Urothelium cell line (cell line): ENCODE measurements around the gene CMC2.

Experiments
- DNase-seq: peaks from one replicate; pipeline ENCODE4 v3.0.0; 2011; ENCODE audit warnings: low spot score, mixed read lengths
- FAIRE-seq: peaks from 2 replicates; lab custom pipeline; 2011; peaks lifted over from hg19 to GRCh38; lab: Jason Lieb, UNC

CMC2 gene

DNA sequence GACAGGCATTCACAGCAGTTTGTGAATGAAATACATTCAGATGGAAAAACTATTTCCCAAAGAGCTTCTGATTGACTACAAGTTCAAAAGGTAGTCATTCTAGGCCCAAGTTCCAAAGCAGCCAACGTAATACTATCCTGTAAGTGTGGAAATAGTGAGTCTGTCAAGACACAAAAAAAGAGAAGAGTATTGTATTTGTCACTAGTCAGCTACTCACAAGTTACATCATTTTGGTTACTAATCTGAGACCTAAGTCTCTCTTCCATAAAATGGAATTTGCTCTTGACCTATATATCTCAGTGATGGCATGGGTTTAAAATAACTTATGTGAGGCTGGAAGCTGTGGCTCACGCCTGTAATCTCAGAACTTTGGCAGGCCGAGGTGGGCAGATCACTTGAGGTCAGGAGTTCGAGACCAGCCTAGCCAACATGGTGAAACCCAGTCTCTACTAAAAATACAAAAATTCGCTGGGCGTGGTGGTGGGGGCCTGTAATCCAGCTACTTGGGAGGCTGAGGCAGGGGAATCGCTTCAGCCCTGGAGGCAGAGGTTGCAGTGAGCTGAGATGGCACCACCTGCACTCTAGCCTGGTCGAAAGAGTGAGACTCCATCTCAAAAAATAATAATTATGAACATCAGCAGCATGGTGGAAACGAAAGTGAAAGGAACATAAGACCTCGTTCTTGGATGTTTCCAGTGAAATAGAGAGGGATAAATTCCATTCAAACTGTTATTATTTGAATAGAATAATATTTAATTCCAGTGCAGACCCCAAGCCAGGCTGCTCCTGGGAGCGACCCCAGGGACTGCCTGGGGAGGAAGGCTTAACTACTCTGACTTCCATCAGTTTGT is 2.9 kb downstream of the CMC2 start:
- DNase-seq = no peak
- FAIRE-seq = no peak

DNA sequence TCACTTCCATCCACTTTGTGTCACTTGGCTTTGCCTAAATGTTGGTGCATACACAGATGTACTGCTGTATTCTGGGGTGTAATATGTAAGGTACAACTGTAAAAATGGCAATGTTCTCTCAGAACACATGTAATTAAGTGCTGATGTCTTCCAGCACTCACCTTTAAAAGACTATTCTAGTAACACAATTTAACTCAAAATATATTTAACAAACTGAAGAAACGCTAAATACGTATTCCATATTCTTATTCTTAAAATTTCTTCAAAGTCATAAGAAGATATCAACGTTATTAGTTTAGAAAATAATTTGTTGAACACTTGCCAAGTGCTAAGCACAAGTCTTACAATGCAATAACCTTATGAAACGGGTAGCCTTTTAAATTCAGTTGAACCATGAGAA is 3.6 kb downstream of the CMC2 start:
- no peak for FAIRE-seq
- no peak for DNase-seq

DNA sequence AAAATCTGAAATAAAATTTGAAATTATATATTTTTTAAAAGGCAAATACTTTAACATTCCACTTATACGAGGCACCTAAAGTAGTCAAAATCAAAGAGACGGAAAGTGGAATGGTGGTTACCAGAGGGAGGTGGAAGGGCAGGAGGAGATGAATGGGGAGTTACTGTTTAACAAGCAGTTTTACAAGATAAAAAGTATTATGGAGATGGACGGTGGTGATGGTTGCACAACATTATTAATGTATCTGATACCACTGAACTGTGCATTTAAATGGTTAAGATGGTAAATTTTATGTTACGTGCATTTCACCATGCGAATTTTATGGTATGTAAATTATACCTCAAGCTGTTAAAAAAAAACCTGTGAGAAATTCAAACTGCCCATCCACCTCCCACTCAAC is 5.4 kb downstream of the CMC2 start:
- FAIRE-seq (no peak), DNase-seq (no peak)

DNA sequence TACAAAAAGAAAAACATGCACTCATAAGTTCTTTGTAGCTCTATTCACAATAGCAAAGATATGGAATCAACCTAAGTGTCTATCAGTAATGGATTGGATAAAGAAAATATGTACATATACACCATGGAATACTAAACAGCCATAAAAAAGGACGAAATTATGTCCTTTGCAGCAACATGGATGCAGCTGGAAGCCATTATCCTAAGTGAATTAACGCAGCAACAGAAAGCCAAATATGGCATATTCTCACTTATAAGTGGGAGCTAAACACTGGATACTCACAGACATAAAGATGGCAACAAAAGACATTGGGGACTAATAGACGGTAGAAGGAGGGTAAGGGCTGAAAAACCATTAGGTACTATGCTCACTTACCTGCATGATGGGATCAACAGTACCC is 5.8 kb downstream of the CMC2 start:
- no peak for DNase-seq
- no peak for FAIRE-seq

DNA sequence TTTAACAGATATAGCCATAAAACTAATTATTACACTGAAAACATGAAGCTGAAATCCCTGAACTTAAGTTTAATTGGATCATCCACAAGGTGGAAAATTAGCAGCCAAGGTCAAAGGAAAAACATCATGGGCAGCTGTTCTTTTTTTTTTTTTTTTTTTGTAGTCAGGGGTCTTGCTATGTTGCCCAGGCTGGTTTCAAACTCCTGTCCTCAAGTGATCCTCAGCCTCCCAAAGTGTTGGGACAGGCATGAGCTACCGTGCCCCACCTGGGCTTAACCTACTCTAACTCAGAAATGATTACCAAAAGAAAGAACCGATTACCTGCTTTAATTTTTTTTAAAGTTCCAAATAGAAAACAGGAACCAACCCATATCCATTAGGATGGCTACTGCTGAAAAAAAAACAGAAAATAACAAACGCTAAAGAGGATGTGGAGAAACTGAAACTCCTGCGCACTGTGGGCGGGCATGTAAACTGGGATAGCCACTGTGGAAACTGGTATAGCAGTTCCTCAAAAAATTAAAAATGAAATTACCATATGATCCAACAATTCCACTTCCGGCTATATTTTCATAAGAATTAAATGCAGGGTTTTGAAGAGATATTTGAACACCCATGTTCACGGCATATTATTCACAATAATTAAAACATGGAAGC is 8.6 kb downstream of the CMC2 start:
- DNase-seq (no peak), FAIRE-seq (no peak)

DNA sequence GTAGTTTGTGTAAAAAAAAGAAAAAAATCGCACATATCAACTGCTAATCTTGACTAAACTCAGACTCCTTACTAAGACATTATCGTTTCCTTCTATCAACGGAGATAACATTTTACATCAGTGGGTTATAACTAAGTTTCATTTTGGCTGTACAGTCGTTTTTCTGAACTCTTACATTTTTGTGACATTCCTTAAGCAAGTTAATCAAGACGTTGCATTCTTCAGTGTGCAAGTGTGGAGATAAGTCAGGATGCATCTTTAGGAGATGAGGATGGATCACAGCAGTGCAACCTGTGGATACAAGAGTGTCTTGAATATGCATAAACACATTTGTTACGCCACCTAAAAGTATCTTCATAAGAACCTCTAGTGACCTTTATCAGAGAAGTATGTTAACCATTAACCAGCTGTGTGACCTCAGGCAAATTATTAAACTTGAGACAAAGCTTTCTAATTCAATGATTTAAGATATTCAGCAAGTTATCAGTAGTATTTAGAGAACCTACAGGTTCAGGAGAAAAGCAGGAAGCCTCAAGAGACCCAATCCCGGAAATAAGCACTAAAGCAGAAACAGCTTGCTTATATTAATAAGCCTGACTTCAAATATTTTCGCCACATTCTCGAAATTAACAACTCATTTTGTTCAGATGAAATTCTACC is 9.4 kb downstream of the CMC2 start:
- FAIRE-seq = no peak
- DNase-seq = no peak

DNA sequence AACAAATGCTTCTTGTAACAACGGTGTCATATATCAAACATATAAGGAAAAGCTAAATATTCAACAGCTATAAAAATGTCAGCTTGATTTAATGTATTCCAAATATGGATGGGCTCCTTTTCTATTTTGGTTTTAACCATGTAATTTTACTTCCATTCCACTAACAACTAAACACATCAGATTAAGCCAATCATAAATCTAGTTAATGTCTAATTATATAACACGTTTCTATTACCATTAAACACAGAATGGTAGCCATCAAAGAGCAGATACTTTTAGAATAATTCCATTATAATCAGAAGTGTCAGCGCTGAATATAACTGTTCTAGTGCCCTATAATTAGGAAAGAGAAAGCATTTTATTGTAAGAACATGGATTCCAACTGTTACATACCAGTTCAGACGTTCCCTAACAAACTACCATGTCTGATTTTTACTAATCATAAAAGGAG is 10.0 kb downstream of the CMC2 start:
- DNase-seq (no peak), FAIRE-seq (no peak)

DNA sequence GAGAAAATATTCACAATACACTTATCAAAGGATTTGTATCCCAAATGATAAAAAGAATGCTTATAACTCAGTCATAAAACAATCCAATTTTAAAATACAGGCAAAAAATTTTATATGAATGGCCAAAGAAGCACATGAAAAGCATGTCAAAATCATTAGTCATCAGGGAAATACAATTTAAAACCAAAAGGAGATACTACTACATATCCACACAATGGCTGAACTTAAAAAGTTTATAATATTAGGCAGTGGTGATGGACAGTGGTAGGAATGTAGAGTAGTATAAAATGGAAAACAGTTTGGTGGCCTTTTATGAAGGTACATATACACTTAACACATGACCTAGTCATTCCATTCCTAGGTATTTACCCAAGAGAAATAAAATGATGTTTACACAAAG is 12.2 kb downstream of the CMC2 start:
- no peak for FAIRE-seq
- no peak for DNase-seq

DNA sequence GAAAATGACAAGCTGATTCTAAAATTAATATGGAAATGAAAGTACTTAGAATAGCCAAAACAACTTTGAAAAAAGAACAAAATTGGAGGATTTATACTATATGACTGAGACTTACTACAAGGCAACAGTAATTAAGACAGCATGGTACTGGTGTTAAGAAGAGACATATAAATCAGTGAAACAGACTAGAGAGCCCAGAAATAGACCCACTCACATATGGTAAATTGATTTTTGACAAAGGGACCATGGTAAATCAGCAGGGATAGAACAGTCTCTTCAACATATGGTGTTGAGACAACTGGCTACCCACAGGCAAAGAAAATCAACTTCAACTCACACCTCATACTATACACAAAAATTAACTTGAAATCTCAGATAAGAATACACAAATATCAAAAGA is 12.9 kb downstream of the CMC2 start:
- FAIRE-seq (no peak), DNase-seq (no peak)

DNA sequence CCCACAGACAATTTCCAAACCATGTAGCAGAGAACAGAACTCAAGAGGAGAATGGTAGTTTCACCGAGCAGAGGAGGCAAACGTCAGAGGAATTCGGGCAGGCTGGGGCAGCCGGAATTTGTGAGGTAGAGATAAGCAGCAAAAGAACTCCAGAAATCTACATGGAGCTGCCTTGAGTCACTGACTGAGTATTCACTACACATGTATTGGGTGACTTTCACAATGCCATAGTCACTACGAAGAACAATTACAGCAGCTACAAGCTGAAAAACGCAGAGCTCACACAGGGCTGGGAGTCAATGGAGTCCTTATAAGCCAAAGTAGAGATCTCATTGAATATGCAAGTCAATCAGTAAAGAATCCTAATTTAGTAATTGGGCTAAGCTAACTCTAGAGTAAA is 13.4 kb downstream of the CMC2 start:
- FAIRE-seq (no peak), DNase-seq (no peak)

DNA sequence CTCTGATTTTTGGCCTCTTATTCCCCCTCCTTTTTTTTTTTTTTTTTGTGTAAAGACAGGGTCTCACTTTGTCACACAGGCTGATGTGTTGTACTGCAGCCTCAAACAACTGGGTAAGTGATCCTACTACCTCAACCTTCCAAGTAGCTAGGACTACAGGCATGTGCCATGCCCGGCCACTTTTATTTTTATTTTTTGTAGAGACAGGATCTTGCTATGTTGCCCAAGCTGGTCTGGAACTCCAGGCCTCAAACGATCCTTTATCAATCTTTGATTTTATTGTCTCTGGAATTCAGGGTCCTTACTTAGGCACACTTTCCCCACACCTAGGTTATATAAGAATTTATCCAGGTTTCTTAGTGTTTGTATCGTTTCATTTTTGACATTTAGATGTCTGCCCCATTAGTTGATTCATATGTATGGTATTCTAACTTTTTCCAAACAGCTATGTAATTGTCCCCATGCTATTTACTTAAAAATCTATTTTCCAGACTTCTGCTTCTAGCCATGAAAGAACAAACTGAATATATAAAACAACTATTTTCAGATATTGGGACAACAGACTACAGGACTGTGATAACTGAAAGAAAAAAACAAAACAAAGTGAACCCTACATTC is 13.9 kb downstream of the CMC2 start:
- no peak for FAIRE-seq

DNA sequence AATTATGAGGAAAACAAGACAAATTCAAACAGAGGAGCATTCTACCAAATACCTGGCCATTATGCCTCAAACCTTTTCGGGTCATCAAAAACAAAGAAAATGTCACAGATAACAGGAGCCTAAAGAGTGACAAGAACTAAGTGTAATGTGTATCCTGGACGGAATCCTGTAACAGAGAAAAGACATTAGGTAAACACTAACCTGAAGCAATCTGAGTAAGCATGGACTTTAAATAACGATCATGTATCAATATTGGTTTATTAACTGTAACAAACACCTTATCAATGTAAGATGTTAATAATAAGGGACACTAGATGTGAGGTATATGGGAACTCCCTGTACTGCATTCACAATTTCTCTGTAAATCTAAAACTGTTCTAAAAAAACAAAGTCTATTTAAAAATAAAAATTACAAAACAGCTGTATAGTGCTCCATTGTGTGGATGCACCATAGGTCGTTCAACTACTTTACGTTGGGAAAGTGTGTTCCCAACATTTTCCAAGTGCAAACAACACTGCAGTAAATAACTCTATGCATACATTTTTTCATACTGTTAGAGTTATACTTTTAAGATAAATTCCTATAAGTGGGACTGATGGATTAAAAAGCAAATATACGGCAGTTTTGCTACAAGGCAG is 14.8 kb downstream of the CMC2 start:
- no peak for FAIRE-seq

More for the DNA sequence above, 13.9 kb downstream of the CMC2 start:
- DNase-seq = no peak

DNA sequence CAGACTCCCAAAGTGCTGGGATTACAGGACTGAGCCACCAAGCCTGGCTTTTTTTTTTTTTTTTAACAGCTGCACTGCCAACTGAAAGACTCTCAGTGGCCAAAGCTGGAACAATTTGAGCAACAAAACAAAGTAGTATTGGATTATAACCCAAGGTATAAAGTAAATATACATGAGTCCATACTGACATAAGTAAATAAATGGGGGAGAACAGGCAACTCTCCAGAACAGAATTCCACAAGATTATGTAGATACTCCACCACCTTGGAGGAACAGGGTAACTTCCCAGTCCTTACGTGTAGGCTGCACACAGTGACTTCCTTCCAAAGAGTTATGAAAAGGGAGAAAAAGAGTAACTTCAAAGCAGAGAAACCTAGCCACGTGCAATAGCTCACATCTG is 15.7 kb downstream of the CMC2 start:
- no peak for FAIRE-seq
- DNase-seq = no peak

More for the DNA sequence above, 14.8 kb downstream of the CMC2 start:
- no peak for DNase-seq

DNA sequence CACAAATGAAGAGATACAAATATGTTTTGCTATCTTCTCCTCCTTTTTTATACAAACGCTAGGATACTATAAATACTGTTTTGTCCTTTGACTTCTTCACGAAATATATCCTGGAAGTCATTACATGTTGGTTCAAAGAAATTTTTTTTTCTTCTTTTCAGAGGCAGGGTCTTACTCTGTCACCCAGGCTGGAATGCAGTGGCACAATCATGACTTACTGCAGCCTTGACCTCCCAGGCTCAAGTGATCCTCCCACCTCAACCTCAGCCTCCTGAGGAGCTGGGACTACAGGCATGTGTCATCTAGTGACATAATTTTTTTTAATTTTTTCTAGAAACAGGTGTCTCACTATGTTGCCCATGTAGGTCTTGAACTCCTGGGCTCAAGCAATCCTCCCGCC is 16.1 kb downstream of the CMC2 start:
- FAIRE-seq = no peak
- no peak for DNase-seq

DNA sequence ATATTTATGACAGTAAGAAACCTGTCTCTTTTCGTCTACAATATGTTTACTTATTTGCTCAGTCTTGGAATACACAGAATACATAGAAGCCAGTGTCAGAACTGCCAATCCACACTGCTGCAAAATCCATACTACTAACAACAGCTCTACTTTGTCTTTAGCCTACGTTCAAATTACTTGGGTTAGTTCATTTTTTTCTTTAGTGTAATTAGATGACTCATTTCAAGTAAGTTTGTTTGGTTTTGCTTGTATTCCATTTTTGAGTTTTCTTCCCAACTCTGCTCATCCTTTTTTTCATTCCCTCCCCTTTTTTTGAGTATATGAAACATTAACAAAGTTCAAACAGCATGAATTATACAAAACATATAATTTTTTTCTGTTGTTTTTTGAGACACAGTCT is 16.9 kb downstream of the CMC2 start:
- no peak for DNase-seq
- no peak for FAIRE-seq

DNA sequence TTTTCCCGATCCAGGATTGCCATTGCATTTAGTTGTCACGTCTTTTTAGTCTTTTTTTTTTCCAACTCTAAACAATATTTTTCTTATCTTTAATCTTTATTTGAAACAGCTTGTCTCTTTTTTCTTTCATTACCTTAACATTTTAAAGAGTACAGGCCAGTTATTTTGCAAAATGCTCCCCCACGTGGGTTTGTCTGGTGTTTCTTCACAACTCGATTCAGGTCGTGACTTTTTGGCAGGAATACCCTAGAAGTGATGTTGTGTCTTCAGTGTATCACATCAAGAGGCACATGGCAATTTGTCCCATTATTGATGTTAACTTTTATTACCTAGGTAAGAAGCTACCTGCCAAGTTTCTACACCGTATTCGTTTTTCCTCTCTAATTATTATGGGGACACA is 17.9 kb downstream of the CMC2 start:
- no peak for DNase-seq
- FAIRE-seq = no peak

DNA sequence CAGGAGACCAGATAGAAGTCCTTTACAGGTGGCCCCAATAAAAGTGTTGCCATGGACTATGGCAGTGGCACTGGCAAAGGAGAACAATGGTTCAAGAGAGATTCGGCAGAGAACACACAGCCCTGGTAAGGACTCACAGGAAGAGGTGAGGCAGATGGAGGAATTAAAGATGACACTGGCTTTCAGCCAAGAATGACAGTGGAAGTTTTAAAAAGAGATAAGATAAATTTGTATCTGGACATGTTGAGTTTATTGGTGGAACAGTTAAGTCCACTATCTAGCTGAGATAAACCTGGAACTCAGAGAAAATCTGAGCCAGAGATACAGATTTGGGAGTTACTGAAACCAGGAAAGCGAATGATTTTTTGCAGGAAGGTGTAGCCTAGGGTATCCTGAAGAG is 20.1 kb downstream of the CMC2 start:
- FAIRE-seq (no peak), DNase-seq (no peak)

DNA sequence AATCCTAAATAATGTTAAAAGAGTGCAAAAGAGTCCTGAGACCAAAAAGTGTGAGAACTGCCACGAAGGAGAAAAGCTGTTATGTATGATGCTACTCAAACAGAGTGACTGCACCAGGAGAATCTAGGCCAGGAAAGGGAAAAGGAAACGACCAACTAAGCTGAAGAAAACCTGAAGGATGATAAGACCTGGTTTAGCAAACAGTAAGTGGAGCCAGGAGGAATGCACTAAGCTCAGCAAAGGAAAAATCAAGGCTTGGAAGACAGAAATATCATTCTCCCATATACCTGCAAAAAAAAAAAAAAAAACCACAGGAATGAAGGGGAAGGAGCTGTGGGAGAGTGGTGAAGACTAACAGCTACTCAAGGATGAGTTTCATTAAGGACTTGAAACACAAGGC is 21.1 kb downstream of the CMC2 start:
- no peak for FAIRE-seq

DNA sequence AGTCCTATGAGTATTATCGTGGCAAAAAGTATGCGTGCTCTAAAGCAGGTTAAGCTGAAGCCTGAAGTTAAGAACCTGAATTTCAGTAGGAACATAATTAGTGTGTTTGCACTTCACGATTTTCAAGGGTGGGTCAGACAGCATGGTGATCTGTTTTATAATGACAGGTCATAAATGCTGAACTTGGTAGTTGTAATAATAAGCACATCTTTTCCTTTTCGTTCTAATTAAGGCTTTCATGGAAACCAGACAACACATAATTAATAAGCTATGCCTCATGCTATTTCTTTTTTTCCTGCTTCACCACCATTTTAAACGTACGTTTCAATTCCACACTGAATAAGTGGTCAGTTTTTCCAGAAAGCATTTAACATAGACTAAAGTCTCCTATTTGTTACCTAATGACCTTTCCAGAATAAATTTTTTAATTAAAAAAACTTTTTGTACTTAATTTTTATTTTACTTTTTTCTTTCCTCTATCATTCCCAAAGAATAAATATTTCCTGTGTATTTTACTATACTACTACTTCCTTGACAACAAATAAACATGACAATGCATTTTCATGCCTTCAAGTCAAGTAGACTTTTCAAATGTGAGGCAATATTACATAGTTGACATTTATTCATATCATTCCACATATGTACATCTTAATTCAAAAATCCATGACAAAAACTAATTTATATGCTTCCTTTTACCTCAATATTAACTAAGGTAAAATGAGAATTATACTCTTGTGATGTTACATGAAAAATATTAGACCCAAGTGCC is 22.4 kb downstream of the CMC2 start:
- FAIRE-seq (no peak), DNase-seq (no peak)

More for the DNA sequence above, 21.1 kb downstream of the CMC2 start:
- DNase-seq = no peak

DNA sequence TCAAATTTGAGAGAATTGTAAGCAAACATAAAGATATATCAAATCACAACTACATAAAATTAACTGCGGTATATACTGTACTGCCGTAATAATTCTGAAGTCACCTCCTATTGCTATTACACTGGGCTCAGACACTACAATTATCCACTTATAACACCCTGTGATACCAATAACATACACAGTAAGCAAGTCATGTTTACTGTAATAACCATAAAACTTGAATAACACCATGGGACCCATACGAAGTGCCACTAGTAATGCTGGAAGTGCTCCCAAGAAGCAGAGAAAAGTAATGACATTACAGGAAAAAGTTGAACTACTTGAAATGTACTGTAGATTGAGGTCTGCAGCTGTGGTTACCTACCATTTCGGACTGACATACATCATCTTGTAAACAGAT is 24.0 kb downstream of the CMC2 start:
- DNase-seq (no peak), FAIRE-seq (no peak)
